Neural cell (in vitro differentiated cells): ENCODE results near the gene INSR.

Source experiments
- EP300 ChIP-seq: fragments of 450-650 bp; conservative IDR thresholded peaks from 2 replicates; pipeline ENCODE4 v1.6.1; 2014; ENCODE audit warnings: antibody characterized with exemption, mild to moderate bottlenecking, moderate library complexity; ENCODE audit not compliant: poor library complexity, severe bottlenecking
- EZH2 ChIP-seq: fragments of 200-600, 300-800 bp; shearing (Covaris generic), sonication (generic); IDR thresholded peaks from 2 replicates; pipeline ENCODE4 v1.6.1; 2014; ENCODE audit warnings: antibody characterized with exemption, low read length, borderline replicate concordance, mild to moderate bottlenecking; ENCODE audit not compliant: insufficient read depth, poor library complexity, severe bottlenecking
- MXI1 ChIP-seq: fragments of 450-650 bp; conservative IDR thresholded peaks from 2 replicates; pipeline ENCODE4 v1.6.1; 2014; ENCODE audit warnings: antibody characterized with exemption, mild to moderate bottlenecking; ENCODE audit not compliant: poor library complexity, severe bottlenecking
- POLR2AphosphoS5 ChIP-seq: IDR thresholded peaks from 2 replicates; pipeline ENCODE4 v1.6.1; 2012
- RAD21 ChIP-seq: fragments of 450-650 bp; conservative IDR thresholded peaks from 2 replicates; pipeline ENCODE4 v1.6.1; 2014; ENCODE audit warnings: antibody characterized with exemption, mild to moderate bottlenecking, moderate library complexity
- SMC3 ChIP-seq: fragments of 450-650 bp; conservative IDR thresholded peaks from 2 replicates; pipeline ENCODE4 v1.6.1; 2014; ENCODE audit warnings: antibody characterized with exemption, mild to moderate bottlenecking, moderate library complexity; ENCODE audit not compliant: poor library complexity
- TAF1 ChIP-seq: IDR thresholded peaks from 2 replicates; pipeline ENCODE4 v1.6.1; 2012; ENCODE audit warnings: low read depth
- TF ChIP-seq, protein P1 (sequence below): fragments of 450-650 bp; IDR thresholded peaks from 2 replicates; pipeline ENCODE4 v1.5.1; 2014; ENCODE audit warnings: antibody characterized with exemption, mild to moderate bottlenecking, moderate library complexity; ENCODE audit not compliant: poor library complexity, severe bottlenecking
- TF ChIP-seq, protein P2 (sequence below): IDR thresholded peaks from 2 replicates; pipeline ENCODE4 v1.6.1; 2012; ENCODE audit warnings: borderline replicate concordance

DNA sequence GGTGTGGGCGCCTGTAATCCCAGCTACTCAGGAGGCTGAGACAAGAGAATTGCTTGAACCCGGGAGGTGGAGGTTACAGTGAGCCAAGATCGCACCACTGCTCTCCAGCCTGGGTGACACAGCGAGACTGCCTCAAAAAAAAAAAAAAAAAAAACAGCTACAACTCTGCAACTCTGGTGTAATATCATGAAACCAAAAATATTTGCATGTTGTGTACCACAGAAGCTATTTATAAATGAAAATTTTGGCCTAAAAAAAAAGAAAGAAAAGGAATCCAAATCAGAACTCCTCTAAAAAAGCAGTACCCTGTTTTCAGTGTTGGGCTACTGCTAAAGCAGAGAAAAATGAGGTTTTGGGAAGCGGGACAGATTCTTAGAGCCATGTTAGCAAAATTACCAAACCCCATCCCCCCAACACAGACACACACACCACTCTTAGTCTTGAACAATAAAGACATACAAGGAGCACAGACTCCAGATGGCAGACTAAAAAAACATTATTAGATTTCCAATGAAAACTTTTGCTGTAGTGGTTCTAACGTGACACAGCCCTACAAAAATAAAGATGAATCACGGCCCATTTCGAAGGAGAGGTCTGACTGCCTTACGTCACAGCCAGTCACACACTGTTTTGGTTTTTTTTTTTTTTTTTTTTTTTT is 51.5 kb downstream of the INSR start:
- TF ChIP-seq SMC3 (no peak), POLR2AphosphoS5 (no peak), EZH2 (no peak), EP300 (no peak), TAF1 (no peak), MXI1 (no peak), RAD21 (no peak)
- TF ChIP-seq, protein P1, sequence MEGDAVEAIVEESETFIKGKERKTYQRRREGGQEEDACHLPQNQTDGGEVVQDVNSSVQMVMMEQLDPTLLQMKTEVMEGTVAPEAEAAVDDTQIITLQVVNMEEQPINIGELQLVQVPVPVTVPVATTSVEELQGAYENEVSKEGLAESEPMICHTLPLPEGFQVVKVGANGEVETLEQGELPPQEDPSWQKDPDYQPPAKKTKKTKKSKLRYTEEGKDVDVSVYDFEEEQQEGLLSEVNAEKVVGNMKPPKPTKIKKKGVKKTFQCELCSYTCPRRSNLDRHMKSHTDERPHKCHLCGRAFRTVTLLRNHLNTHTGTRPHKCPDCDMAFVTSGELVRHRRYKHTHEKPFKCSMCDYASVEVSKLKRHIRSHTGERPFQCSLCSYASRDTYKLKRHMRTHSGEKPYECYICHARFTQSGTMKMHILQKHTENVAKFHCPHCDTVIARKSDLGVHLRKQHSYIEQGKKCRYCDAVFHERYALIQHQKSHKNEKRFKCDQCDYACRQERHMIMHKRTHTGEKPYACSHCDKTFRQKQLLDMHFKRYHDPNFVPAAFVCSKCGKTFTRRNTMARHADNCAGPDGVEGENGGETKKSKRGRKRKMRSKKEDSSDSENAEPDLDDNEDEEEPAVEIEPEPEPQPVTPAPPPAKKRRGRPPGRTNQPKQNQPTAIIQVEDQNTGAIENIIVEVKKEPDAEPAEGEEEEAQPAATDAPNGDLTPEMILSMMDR = no peak
- TF ChIP-seq, protein P2, sequence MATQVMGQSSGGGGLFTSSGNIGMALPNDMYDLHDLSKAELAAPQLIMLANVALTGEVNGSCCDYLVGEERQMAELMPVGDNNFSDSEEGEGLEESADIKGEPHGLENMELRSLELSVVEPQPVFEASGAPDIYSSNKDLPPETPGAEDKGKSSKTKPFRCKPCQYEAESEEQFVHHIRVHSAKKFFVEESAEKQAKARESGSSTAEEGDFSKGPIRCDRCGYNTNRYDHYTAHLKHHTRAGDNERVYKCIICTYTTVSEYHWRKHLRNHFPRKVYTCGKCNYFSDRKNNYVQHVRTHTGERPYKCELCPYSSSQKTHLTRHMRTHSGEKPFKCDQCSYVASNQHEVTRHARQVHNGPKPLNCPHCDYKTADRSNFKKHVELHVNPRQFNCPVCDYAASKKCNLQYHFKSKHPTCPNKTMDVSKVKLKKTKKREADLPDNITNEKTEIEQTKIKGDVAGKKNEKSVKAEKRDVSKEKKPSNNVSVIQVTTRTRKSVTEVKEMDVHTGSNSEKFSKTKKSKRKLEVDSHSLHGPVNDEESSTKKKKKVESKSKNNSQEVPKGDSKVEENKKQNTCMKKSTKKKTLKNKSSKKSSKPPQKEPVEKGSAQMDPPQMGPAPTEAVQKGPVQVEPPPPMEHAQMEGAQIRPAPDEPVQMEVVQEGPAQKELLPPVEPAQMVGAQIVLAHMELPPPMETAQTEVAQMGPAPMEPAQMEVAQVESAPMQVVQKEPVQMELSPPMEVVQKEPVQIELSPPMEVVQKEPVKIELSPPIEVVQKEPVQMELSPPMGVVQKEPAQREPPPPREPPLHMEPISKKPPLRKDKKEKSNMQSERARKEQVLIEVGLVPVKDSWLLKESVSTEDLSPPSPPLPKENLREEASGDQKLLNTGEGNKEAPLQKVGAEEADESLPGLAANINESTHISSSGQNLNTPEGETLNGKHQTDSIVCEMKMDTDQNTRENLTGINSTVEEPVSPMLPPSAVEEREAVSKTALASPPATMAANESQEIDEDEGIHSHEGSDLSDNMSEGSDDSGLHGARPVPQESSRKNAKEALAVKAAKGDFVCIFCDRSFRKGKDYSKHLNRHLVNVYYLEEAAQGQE = no peak
